CD4-positive, alpha-beta T cell (primary cell): Measurements from ENCODE around the gene XG. TPM values are rescaled to one million over a fixed set of nuclear protein-coding genes. Genes with fewer than 3 reads are reported as not detected.
A peak's percentile ranks its signal among the peaks of the same experiment; 100 is the strongest.

Experiments
- ATAC-seq: fragments of 200-7000 bp; cut with Tn5 transposase; one replicate; pipeline ENCODE4 v1.10.0; 2022; ENCODE audit warnings: mild to moderate bottlenecking; ENCODE audit not compliant: poor library complexity
- CTCF ChIA-PET: fragments of 350-600 bp; sonication (Branson Sonifier 250); formaldehyde crosslinking; loops from one replicate; lab custom pipeline; 2021; ENCODE audit warnings: antibody characterized with exemption, inconsistent platforms; lab: Charles Lee
- POLR2A ChIA-PET: fragments of 350-600 bp; sonication (Branson Sonifier 250); formaldehyde crosslinking; loops from one replicate; lab custom pipeline; 2021; ENCODE audit warnings: antibody characterized with exemption, inconsistent platforms; lab: Charles Lee
- DNase-seq, 14 experiments: peaks; one replicate each; pipeline ENCODE4 v3.0.0-alpha.2; 2013 to 2020; ENCODE audit warnings: mixed read lengths in 2 of 14
- H3K27ac ChIP-seq, 2 donors: one replicate each; pipeline versions ENCODE4 v1.5.1 to v1.7.0; 2013; ENCODE audit warnings: low read length in 2 of 2, low read depth in 1 of 2, mild to moderate bottlenecking in 1 of 2
- H3K27me3 ChIP-seq, 2 experiments: 1 replicate in 1 of 2; 2 replicates in 1 of 2; pipeline versions ENCODE4 v1.6.1 to v1.7.0; 2013; ENCODE audit warnings: low read length in 2 of 2, control low read depth in 1 of 2, mild to moderate bottlenecking in 1 of 2, moderate library complexity in 1 of 2; ENCODE audit not compliant: insufficient read depth in 2 of 2, control insufficient read depth in 1 of 2
- H3K36me3 ChIP-seq: one replicate; pipeline ENCODE4 v1.6.1; 2013; ENCODE audit warnings: low read length, control low read depth; ENCODE audit not compliant: insufficient read depth
- H3K4me1 ChIP-seq: one replicate; pipeline ENCODE4 v1.6.1; 2013; ENCODE audit warnings: low read length, control low read depth; ENCODE audit not compliant: insufficient read depth
- H3K4me3 ChIP-seq: one replicate; pipeline ENCODE4 v1.5.1; 2013; ENCODE audit warnings: mild to moderate bottlenecking, low read length, moderate library complexity
- H3K9me3 ChIP-seq, 2 experiments: 1 replicate in 1 of 2; 2 replicates in 1 of 2; pipeline versions ENCODE4 v1.6.1 to v1.7.0; 2013; ENCODE audit warnings: low read length in 2 of 2, mild to moderate bottlenecking in 2 of 2, control low read depth in 1 of 2, moderate library complexity in 1 of 2; ENCODE audit not compliant: control insufficient read depth in 1 of 2, insufficient read depth in 1 of 2
- H3K27ac Mint-ChIP-seq: one replicate; pipeline ENCODE4 v1.8.0; 2020; ENCODE audit warnings: mixed read lengths
- H3K27me3 Mint-ChIP-seq: one replicate; pipeline ENCODE4 v1.8.0; 2021; ENCODE audit warnings: mixed read lengths
- H3K36me3 Mint-ChIP-seq: one replicate; pipeline ENCODE4 v1.8.0; 2021; ENCODE audit warnings: low read depth, mixed read lengths
- H3K4me1 Mint-ChIP-seq: one replicate; pipeline ENCODE4 v1.8.0; 2021; ENCODE audit warnings: low read depth, mixed read lengths
- H3K4me3 Mint-ChIP-seq: one replicate; pipeline ENCODE4 v1.8.0; 2020; ENCODE audit warnings: mild to moderate bottlenecking, mixed read lengths
- H3K9me3 Mint-ChIP-seq: one replicate; pipeline ENCODE4 v1.8.0; 2020; ENCODE audit warnings: mixed read lengths
- CTCF ChIP-seq: fragments of 200-600 bp; IDR thresholded peaks from one replicate; pipeline ENCODE4 v1.8.0; 2022; ENCODE audit warnings: antibody characterized with exemption, mild to moderate bottlenecking
- intact Hi-C, 2 experiments: fragments of 100-400 bp; cut with DNase I in 1 of 2; cut with micrococcal nuclease in 1 of 2; formaldehyde crosslinking; loops; one replicate each; pipeline versions ENCODE4 v1.15.1 to v1.9.0; 2023 to 2025; cut with DNase I, micrococcal nuclease
- total RNA-seq, 174 experiments: library from RNA in 2 of 174; stranded (reverse) in 2 of 174; gene quantifications; one replicate each; pipeline ENCODE4 v1.2.3 and lab custom pipeline; 2021 to 2026

Gene XG
- total RNA-seq, 2 experiments from 2014 or later: not detected

GRCh38 chrX:2709556-2709955, 42.3 kb upstream of the XG start:
- peaks cover 33% of the 10 kb centered on the region for H3K36me3 ChIP-seq
- peaks cover 31% of the 10 kb centered on the region for H3K36me3 Mint-ChIP-seq
- peak overlapping the region; percentile 50 to 51 for H3K27ac ChIP-seq
- peaks cover 59% of the 10 kb centered on the region for H3K4me1 ChIP-seq
- no peaks in the 10 kb centered on the region for H3K27me3 Mint-ChIP-seq
- no peaks in the 10 kb centered on the region for H3K27me3 ChIP-seq
- intact Hi-C loops: loop anchor here in 1 of 2 experiments (2.0 to 5.0 kb wide), 2 partner anchors 15 to 62 kb away; no protein-coding TSS in a partner anchor
- H3K4me3 Mint-ChIP-seq: peak overlapping the region; percentile 67
- H3K4me1 Mint-ChIP-seq: peaks cover 52% of the 10 kb centered on the region
- CTCF ChIA-PET: no interaction called here
- no peak for TF ChIP-seq CTCF
- POLR2A ChIA-PET: no interaction called here
- H3K4me3 ChIP-seq: no peak overlapping the region
- H3K27ac Mint-ChIP-seq: peak overlapping the region; percentile 85
- DNase-seq: no peak
- no peaks in the 10 kb centered on the region for H3K9me3 Mint-ChIP-seq
- no peaks in the 10 kb centered on the region for H3K9me3 ChIP-seq
- ATAC-seq: no peak

- peak overlapping the region; percentile 50 to 51 for H3K27ac ChIP-seq
- Mint-ChIP-seq H3K27me3 (no peaks in the 10 kb centered on the region), H3K27ac (peak overlapping the region; percentile 85), H3K4me1 (peaks cover 45% of the 10 kb centered on the region), H3K36me3 (peaks cover 31% of the 10 kb centered on the region), H3K9me3 (no peaks in the 10 kb centered on the region), H3K4me3 (peak overlapping the region; percentile 77)
- H3K4me3 ChIP-seq: peak overlapping the region; percentile 8
- peaks cover 59% of the 10 kb centered on the region for H3K4me1 ChIP-seq
- H3K27me3 ChIP-seq: no peaks in the 10 kb centered on the region
- no peaks in the 10 kb centered on the region for H3K9me3 ChIP-seq
- ChIA-PET CTCF (no interaction called here), POLR2A (no interaction called here)
- intact Hi-C loops: loop anchor here in 1 of 2 experiments (2.0 to 5.0 kb wide), 2 partner anchors 13 to 78 kb away; no protein-coding TSS in a partner anchor
- DNase-seq: peak in 6 of 14 experiments; percentile 24 to 78 (median 40)
- no peak for TF ChIP-seq CTCF
- peaks cover 31% of the 10 kb centered on the region for H3K36me3 ChIP-seq
- peak; percentile 67 for ATAC-seq
Measured at GRCh38 chrX:2710041-2710840, 41.6 kb upstream of the XG start.

GRCh38 chrX:2711441-2711840, 40.4 kb upstream of the XG start:
- Mint-ChIP-seq H3K4me3 (no peak overlapping the region), H3K4me1 (peaks cover 41% of the 10 kb centered on the region), H3K27ac (no peak overlapping the region), H3K9me3 (no peaks in the 10 kb centered on the region), H3K27me3 (no peaks in the 10 kb centered on the region), H3K36me3 (peaks cover 39% of the 10 kb centered on the region)
- no peak overlapping the region for H3K4me3 ChIP-seq
- ChIA-PET POLR2A (no interaction called here), CTCF (no interaction called here)
- H3K27me3 ChIP-seq: no peaks in the 10 kb centered on the region
- peaks cover 28% of the 10 kb centered on the region for H3K36me3 ChIP-seq
- DNase-seq (no peak), ATAC-seq (no peak)
- intact Hi-C loops: loop anchor here in 1 of 2 experiments (2.0 to 5.0 kb wide), 2 partner anchors 15 to 79 kb away; no protein-coding TSS in a partner anchor
- H3K27ac ChIP-seq: no peak overlapping the region
- no peaks in the 10 kb centered on the region for H3K9me3 ChIP-seq
- peaks cover 54% of the 10 kb centered on the region for H3K4me1 ChIP-seq
- no peak for TF ChIP-seq CTCF
